Neuron (in vitro differentiated cells): ENCODE data around the gene TRPM1.

Experiments used
- H2AFZ ChIP-seq: one replicate; pipeline ENCODE4 v1.6.1; 2013; ENCODE audit warnings: low read depth, mild to moderate bottlenecking, inconsistent platforms, low read length, moderate library complexity
- H3K27me3 ChIP-seq: one replicate; pipeline ENCODE4 v1.6.1; 2013; ENCODE audit warnings: low read length; ENCODE audit not compliant: insufficient read depth
- H3K36me3 ChIP-seq: one replicate; pipeline ENCODE4 v1.6.1; 2013; ENCODE audit warnings: low read length; ENCODE audit not compliant: insufficient read depth
- H3K4me1 ChIP-seq: one replicate; pipeline ENCODE4 v1.6.1; 2013; ENCODE audit warnings: low read length; ENCODE audit not compliant: insufficient read depth
- H3K4me3 ChIP-seq: 2 replicates; pipeline ENCODE4 v1.5.1; 2013; ENCODE audit warnings: mild to moderate bottlenecking, low read length, moderate library complexity
- H3K9me3 ChIP-seq: one replicate; pipeline ENCODE4 v1.6.1; 2013; ENCODE audit warnings: low read length

TRPM1 gene

DNA sequence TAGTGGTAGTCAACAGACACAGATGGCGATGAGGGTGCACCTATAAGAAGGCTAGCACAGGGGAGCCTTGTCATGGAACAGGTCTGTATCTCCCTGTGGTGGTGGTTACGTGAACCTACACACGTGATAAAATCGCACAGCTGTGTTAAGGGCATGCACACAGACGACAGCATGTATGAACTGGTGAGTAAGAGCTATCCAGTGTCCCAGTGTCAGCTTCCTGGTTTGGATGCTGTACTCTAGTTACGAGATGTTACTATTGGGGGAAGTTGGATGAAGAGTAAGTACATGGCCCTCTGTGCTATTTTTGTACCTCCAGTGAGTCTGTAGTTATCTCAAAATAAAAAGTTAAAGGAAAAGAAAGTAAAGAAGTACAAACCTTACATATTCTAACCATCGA, 148.3 kb downstream of the TRPM1 start:
- no peak overlapping the region for H2AFZ ChIP-seq
- no peaks in the 10 kb centered on the region for H3K27me3 ChIP-seq
- peaks cover 76% of the 10 kb centered on the region for H3K36me3 ChIP-seq
- no peak overlapping the region for H3K4me3 ChIP-seq
- peaks cover 6% of the 10 kb centered on the region for H3K9me3 ChIP-seq
- H3K4me1 ChIP-seq, result no peaks in the 10 kb centered on the region
